SKM-1 treated with dmso at 0.1 percent for 144 hours (cell line): Measurements from ENCODE around the gene RBM19.
A peak's percentile ranks its signal among the peaks of the same experiment; 100 is the strongest.

Experiments used
- DNase-seq: peaks from one replicate; lab custom pipeline; 2025; ENCODE audit not compliant: unreplicated experiment; lab: John Stamatoyannopoulos, UW

Gene RBM19

DNA sequence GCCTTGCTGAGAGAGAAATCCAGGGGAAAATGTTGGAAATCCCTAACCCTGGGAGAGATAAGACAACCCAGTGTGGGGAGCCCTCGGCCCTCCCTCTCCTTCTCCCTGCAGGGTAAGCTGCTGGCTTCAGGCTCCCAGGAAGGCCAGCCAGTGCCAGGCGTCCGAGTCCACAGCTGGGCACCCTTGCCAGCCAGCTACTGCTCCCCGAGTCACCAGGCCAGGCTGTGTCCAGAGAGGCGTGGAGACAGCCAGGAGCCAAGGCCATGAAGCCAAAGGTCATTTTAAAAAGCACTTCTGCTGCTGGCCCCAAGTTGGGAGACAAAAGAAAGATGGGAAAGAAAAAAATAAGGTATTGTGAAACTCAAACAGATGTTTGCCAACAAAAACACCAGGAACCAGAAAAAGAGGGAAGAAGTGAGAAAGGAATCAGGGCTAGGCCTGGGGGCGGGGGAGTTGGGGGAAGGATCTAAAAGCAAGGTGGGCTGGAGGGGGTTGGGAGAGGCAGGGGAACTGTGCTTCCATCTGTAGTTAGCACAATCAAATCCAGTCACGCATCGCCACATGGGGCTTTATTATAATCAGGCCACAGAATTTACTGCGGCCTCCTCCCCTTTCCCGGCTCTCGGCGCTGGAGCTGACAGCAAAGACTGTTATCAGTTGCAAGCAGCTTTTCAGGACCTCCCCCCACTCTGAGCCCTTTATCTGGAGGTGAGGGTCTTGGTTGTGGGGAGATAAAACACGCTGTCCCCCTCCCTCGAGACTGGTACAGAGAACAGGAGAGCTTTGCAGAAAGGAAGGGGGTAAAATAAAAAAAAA lies 33.5 kb downstream of the RBM19 start:
- DNase-seq = no peak

- DNase-seq = no peak
Measured at GRCh38 chr12:113931517-113931916, 34.6 kb downstream of the RBM19 start.

DNA sequence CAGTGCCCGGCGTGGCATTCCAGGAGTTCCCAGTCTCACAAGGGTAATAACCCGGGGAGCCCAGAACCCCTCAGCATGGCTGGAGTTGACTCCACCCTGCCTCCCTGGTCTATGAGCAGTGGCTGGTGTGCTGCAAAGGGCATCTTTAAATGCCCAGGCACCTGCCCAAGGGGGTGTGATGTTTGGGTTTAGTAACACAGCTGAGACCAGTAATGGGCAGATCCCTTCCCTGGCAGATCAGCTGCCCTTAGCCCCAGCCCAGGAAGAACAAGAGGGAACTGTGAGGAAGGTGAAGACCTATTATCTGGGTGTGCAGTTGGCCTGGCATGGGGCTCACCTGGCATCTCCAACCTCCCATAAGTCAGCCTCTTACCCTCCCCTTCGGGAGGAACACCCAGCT lies 35.9 kb downstream of the RBM19 start:
- no peak for DNase-seq

GRCh38 chr12:113929312-113929989 lies 36.7 kb downstream of the RBM19 start:
- DNase-seq = no peak

- DNase-seq = no peak
Measured at GRCh38 chr12:113926788-113927187, 39.3 kb downstream of the RBM19 start.

DNA sequence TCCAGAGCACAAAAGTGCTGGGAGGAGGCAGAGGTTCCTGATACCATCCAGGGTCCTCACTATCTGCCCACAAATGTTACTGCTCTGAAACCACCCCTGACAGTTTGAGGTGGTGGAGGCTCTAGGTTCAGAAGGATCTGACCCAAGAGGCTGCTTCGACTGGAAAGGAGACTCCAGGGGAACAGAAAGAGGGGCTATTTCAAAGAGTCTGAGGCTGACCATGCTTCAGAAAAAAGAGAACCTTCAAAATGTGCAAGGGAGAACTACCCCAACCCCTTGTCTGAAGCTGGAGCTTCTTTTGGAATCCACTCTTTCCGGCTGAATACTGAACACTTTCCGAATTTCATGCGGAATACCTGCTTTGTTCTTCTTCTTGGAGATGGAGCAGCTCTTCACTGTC lies 41.8 kb downstream of the RBM19 start:
- no peak for DNase-seq

- DNase-seq = no peak
Measured at GRCh38 chr12:113923251-113923650, 42.9 kb downstream of the RBM19 start.

DNA sequence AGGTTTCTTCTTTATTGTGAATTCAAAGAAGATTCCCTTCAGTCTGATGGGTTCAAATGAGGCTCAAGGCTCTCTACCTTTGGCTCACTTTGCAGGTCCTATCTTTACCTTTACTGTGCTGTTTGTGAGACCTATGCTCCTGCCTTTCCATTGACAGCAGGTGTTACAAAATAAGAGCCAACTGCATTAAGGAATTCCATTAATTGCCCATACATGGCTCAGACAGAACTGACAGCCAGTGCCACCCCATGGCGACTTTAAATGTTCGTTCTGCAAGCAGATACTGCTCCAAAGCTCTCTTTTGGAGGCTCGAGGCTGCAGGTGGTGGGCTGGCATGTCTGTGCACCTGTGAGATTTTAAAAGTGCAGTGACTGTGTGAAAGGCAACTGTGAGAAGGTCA lies 44.7 kb downstream of the RBM19 start:
- DNase-seq = no peak

GRCh38 chr12:113919791-113920190 lies 46.3 kb downstream of the RBM19 start:
- no peak for DNase-seq

DNA sequence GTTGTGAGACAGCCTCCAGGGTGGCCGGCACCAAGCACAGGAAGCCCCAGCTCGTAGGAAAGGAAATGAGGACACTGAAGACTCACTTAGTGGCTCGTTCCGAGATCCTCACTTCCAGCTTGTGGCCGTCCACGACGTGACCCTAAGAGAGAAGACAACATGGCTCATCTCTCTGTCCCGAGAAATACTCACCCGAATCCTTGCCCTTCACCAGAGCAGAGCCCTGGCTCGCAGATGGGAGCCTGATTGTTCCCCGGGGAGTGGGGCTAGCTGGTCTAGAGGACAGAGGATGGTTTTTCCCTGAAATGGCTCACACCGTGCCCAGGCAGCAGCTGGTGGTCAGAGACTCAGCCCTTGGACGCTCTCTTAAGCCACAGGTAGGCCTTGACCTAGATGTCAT lies 47.8 kb downstream of the RBM19 start:
- DNase-seq = no peak

DNA sequence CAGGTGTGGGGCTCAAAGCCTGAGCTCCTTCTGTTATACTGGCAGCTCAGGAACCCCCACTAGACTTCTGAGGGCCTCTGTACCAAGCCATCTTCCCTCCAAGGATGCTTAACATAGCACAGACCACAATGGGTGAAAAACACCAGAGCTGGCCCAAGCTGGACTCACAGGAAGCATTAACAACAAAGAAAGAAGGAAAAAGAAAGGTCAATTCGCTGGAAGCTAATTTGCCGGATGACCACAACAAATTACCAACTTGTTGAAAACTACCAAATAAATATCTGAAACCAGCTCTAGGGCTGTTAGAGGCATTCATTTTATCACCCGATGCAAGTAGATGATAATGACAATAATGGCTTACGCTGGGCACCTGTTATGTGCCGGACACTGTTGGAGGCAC lies 48.7 kb downstream of the RBM19 start:
- DNase-seq = no peak

GRCh38 chr12:113914806-113915205 lies 51.3 kb downstream of the RBM19 start:
- no peak for DNase-seq

DNA sequence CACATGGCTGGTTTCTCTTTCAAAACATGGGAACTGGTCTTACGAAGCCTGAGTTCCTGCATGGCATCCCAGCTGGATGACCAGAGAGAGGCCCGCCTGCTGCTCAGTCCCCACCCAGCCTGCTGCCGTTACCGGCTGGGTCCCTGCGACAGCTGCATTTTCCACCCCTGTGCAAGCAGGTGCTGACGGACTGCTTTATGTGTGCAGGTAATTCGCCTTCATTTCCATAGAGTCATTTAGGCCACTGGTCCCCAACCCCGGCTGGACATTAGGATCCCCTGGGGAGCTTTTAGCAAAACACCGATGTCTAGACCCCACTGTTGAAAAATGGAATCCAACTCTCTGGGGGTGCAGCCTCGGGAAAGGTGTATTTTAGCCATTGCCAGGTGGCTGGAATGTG lies 51.9 kb downstream of the RBM19 start:
- DNase-seq = no peak

GRCh38 chr12:113912760-113913329 lies 53.3 kb downstream of the RBM19 start:
- peak; percentile 3 for DNase-seq

- DNase-seq = no peak
Measured at GRCh38 chr12:113911971-113912759, 54.0 kb downstream of the RBM19 start.

- DNase-seq = no peak
Measured at GRCh38 chr12:113910751-113911272, 55.3 kb downstream of the RBM19 start.

DNA sequence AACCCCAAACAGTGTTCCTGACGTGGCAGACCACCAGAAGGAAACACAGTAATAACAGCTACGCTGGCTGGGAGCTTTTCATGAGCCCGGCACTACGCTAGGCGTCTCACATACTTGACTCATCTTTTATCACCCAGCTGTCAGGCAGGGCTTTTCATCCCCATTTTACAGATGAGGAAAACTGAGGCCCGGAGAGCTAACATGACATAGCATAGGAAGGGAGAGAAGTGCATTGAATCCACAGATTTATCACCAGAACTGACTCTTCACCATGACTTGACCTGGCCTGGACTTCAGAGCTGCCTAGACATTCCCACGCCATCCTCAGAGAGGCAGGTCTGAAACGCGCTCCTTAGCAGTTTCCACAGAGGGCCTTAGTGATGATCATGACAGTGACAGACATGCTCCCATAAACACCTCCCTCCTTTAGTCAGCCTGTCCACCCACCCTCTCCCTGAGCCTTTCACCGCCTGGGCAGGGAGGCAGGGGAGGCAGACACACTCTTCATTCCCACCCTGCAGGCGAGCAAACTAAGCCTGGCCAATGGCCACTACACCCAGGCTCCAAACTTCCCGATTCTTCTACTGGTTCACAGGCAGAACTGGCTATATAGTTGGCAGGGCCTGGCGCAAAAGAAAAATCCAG lies 56.2 kb downstream of the RBM19 start:
- DNase-seq = no peak

- no peak for DNase-seq
Measured at GRCh38 chr12:113908584-113909100, 57.5 kb downstream of the RBM19 start.

DNA sequence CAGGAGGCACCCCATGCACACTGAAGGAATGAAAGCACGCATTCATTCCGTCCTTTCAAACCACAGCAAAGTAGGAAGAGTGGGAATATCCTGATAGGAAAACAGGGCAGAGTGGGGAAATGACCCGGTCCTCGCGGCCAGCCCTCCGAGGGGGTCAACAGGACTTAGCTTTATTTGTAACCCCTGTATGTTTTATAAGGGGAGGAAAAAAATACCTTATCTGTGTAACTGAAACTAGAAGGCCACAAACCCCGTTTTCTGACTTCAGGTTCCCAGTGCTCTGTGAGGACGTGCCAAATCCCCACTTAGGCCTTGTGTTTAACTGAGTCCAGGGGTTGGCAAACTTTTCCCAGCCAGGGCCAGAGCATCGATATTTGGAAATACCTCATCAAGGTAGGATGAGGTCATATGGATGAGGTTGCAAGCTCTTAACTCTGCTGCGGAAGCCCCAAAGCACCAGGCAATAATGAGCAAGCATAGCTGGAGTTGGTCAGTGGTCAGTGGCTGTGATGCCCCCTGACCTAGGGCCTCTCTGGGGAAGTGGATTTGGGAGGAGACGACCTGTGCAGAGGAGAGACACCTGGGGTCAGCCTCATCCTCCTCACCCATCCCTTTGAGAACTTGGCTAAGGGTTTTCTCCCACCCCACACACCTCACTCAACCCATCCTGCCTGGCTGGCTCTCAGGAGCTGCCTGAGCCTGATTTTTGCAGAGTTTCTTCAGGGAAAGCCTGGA lies 58.5 kb downstream of the RBM19 start:
- DNase-seq = no peak
